ENCODE data around the gene PRSS53. TPM values are rescaled to one million over a fixed set of nuclear protein-coding genes. Genes with fewer than 3 reads are reported as not detected.

PRSS53 gene
- total and polyA plus RNA-seq, 7 donors, result 1.1 to 9.1 (median 2.6) TPM; not detected in 2

GRCh38 chr16:31129568-31130335, 41.0 kb upstream of the PRSS53 start:
- peak overlapping the region; percentile 48 to 67 (median 60) for H3K27ac ChIP-seq
- DNase-seq, result peak; percentile 77
- intact Hi-C loops (cut with DNase I), result no loop called here
- peaks cover 0 to 6% (median 4%) of the 10 kb centered on the region in 3 donors for H3K27me3 ChIP-seq
- no peak overlapping the region for H3K4me3 ChIP-seq
- H3K4me1 ChIP-seq, result peaks cover 0 to 22% (median 6%) of the 10 kb centered on the region in 4 donors
- peaks cover 47 to 74% (median 51%) of the 10 kb centered on the region in 4 donors for H3K36me3 ChIP-seq
- TF ChIP-seq POLR2A (IDR thresholded peaks at IDR 0.05) (no peak), CTCF (IDR thresholded peaks at IDR 0.05) (no peak), EP300 (IDR thresholded peaks at IDR 0.05) (no peak), POLR2AphosphoS5 (IDR thresholded peaks at IDR 0.05) (peak in 1 of 4 donors; percentile 17)
- 21 to 58% methylated on average over 29 of the region's 29 CpGs for WGBS, 2 donors
- H3K9me3 ChIP-seq, result no peaks in the 10 kb centered on the region

GRCh38 chr16:31128711-31129567, 40.2 kb upstream of the PRSS53 start:
- intact Hi-C loops (cut with DNase I), result no loop called here
- TF ChIP-seq EP300 (IDR thresholded peaks at IDR 0.05) (no peak), POLR2A (IDR thresholded peaks at IDR 0.05) (peak in 1 of 2 donors; percentile 49), CTCF (IDR thresholded peaks at IDR 0.05) (no peak), POLR2AphosphoS5 (IDR thresholded peaks at IDR 0.05) (peak in 2 of 4 donors; percentile 12 to 37)
- no peaks in the 10 kb centered on the region for H3K9me3 ChIP-seq
- no peak overlapping the region for H3K4me3 ChIP-seq
- H3K27ac ChIP-seq, result peak overlapping the region; percentile 48 to 67 (median 60)
- peaks cover 0 to 16% (median 5%) of the 10 kb centered on the region in 4 donors for H3K4me1 ChIP-seq
- DNase-seq, result no peak
- WGBS, 2 donors, result 19 to 49% methylated on average over 14 of the region's 14 CpGs
- H3K36me3 ChIP-seq, result peaks cover 47 to 80% (median 51%) of the 10 kb centered on the region in 4 donors
- no peaks in the 10 kb centered on the region for H3K27me3 ChIP-seq

GRCh38 chr16:31127182-31127581, 38.4 kb upstream of the PRSS53 start:
- H3K4me3 ChIP-seq, result no peak overlapping the region
- no peak for DNase-seq
- H3K9me3 ChIP-seq, result no peaks in the 10 kb centered on the region
- intact Hi-C loops (cut with DNase I), result no loop called here
- TF ChIP-seq POLR2AphosphoS5 (IDR thresholded peaks at IDR 0.05), result no peak
- WGBS, 2 donors, result 93 to 95% methylated on average over 13 of the region's 13 CpGs
- no peak overlapping the region for H3K27ac ChIP-seq
- H3K27me3 ChIP-seq, result no peaks in the 10 kb centered on the region
- H3K4me1 ChIP-seq, result peaks cover 0 to 15% (median 5%) of the 10 kb centered on the region in 4 donors
- H3K36me3 ChIP-seq, result peaks cover 48 to 94% (median 51%) of the 10 kb centered on the region in 4 donors

- no peak for TF ChIP-seq EP300 (IDR thresholded peaks at IDR 0.05)
- peaks cover 0 to 15% (median 5%) of the 10 kb centered on the region in 4 donors for H3K4me1 ChIP-seq
- no peaks in the 10 kb centered on the region for H3K9me3 ChIP-seq
- no peak for DNase-seq
- H3K27ac ChIP-seq, result no peak overlapping the region
- 92 to 96% methylated on average over 3 of the region's 3 CpGs for WGBS, 2 donors
- no peak overlapping the region for H3K4me3 ChIP-seq
- H3K27me3 ChIP-seq, result no peaks in the 10 kb centered on the region
- intact Hi-C loops (cut with DNase I), result no loop called here
- peaks cover 38 to 94% (median 50%) of the 10 kb centered on the region in 4 donors for H3K36me3 ChIP-seq
These were observed 37.1 kb upstream of the PRSS53 start for GRCh38 chr16:31125844-31126243.

GRCh38 chr16:31120129-31120528, 31.4 kb upstream of the PRSS53 start:
- peak overlapping the region; percentile 92 to 98 (median 96) for H3K27ac ChIP-seq

More at GRCh38 chr16:31120129-31120528, 31.4 kb upstream of the PRSS53 start:
- DNase-seq, result no peak
- TF ChIP-seq EP300 (IDR thresholded peaks at IDR 0.05) (no peak), POLR2AphosphoS5 (IDR thresholded peaks at IDR 0.05) (no peak), POLR2A (IDR thresholded peaks at IDR 0.05) (no peak), CTCF (IDR thresholded peaks at IDR 0.05) (no peak)
- WGBS, 2 donors, result 92 to 96% methylated on average over 16 of the region's 16 CpGs
- Histone ChIP-seq H3K27me3 (no peaks in the 10 kb centered on the region), H3K36me3 (peaks cover 12 to 59% (median 27%) of the 10 kb centered on the region in 4 donors), H3K4me1 (peaks cover 0 to 24% (median 21%) of the 10 kb centered on the region in 4 donors), H3K9me3 (no peaks in the 10 kb centered on the region), H3K4me3 (no peak overlapping the region)
- intact Hi-C loops (cut with DNase I), result no loop called here

Data from sigmoid colon (tissue), 7 donors.